H1 (cell line): ENCODE measurements around the gene KIF13A. TPM values are rescaled to one million over a fixed set of nuclear protein-coding genes. Genes with fewer than 3 reads are reported as not detected.

Source experiments
- HDAC2 ChIP-seq, 2 experiments: fragments of 300-600 bp in 1 of 2; sonication (generic) in 1 of 2; IDR thresholded peaks; 2 replicates each; pipeline ENCODE4 v1.6.1; 2011 to 2012; ENCODE audit warnings: low read depth in 2 of 2, low read length in 2 of 2, mild to moderate bottlenecking in 2 of 2, moderate library complexity in 2 of 2, borderline replicate concordance in 1 of 2, inconsistent platforms in 1 of 2
- HDAC6 ChIP-seq: IDR thresholded peaks from one replicate; pipeline ENCODE4 v1.7.1; 2012; ENCODE audit warnings: low read depth, mild to moderate bottlenecking, inconsistent platforms, low read length, moderate library complexity
- KDM5A ChIP-seq: fragments of 200-600 bp; IDR thresholded peaks from 2 replicates; pipeline ENCODE4 v1.7.1; 2012; ENCODE audit warnings: mild to moderate bottlenecking, low read length, inconsistent platforms, mixed read lengths
- MAFK ChIP-seq: IDR thresholded peaks from 2 replicates; pipeline ENCODE4 v1.6.1; 2012; ENCODE audit warnings: low read depth, mild to moderate bottlenecking, improper control_type of control experiment, low read length
- POLR2AphosphoS5 ChIP-seq: IDR thresholded peaks from 2 replicates; pipeline ENCODE4 v1.6.1; 2011; ENCODE audit warnings: low read depth, low read length
- RNF2 ChIP-seq: fragments of 200-900, 300-1000 bp; sonication (generic); IDR thresholded peaks from 2 replicates; pipeline ENCODE4 v1.7.1; 2016; ENCODE audit warnings: borderline replicate concordance, low read depth, mild to moderate bottlenecking, antibody characterized with exemption, low read length; ENCODE audit not compliant: poor library complexity, severe bottlenecking; ENCODE audit errors: missing control alignments
- SP1 ChIP-seq: IDR thresholded peaks from 2 replicates; pipeline ENCODE4 v1.6.1; 2011; ENCODE audit warnings: low read depth, low read length
- TAF1 ChIP-seq: IDR thresholded peaks from 2 replicates; pipeline ENCODE4 v1.6.1; 2011; ENCODE audit warnings: mild to moderate bottlenecking, low read depth, low read length
- TCF12 ChIP-seq: IDR thresholded peaks from 2 replicates; pipeline ENCODE4 v1.6.1; 2011; ENCODE audit warnings: low read depth, mild to moderate bottlenecking, low read length
- polyA plus RNA-seq, 7 experiments: library from polyadenylated mRNA; depleted of rRNA in 3 of 7; stranded (reverse) in 5 of 7; unstranded in 2 of 7; fragments of >200 nt in 5 of 7; fragments of 200-250 nt in 2 of 7; gene quantifications; 1 replicate in 5 of 7; 2 replicates in 1 of 7; 4 replicates in 1 of 7; pipeline versions ENCODE4 v1.2.1 to v1.2.3, GENCODE V29; 2011 to 2013; ENCODE audit warnings: missing spikeins in 2 of 7, mixed read lengths in 2 of 7
- total RNA-seq: library from RNA; stranded (reverse); fragmentation: NEBNext Ultra II Directional; extraction: Animal tissue kit (Norgen Biotek cat#: 25700); gene quantifications from 2 replicates; pipeline ENCODE4 v1.2.1, GENCODE V29; 2021
- TF ChIP-seq, protein P1 (sequence below): IDR thresholded peaks from 2 replicates; pipeline ENCODE4 v1.6.1; 2011; ENCODE audit warnings: low read length, improper control_type of control experiment
- TF ChIP-seq, protein P2 (sequence below): IDR thresholded peaks from 2 replicates; pipeline ENCODE4 v1.6.1; 2012; ENCODE audit warnings: inconsistent platforms

The KIF13A gene
- total and polyA plus RNA-seq, 2 of the 8 experiments (the other 6 are each of a cell fraction or from before 2014, with no cell fraction given) = 14.7 to 40.8 TPM

GRCh38 chr6:17879184-17879583, 108.3 kb downstream of the KIF13A start (continued):
- TF ChIP-seq, protein P1, sequence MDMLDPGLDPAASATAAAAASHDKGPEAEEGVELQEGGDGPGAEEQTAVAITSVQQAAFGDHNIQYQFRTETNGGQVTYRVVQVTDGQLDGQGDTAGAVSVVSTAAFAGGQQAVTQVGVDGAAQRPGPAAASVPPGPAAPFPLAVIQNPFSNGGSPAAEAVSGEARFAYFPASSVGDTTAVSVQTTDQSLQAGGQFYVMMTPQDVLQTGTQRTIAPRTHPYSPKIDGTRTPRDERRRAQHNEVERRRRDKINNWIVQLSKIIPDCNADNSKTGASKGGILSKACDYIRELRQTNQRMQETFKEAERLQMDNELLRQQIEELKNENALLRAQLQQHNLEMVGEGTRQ = no peak
- TF ChIP-seq POLR2AphosphoS5 = no peak
- no peak for TF ChIP-seq RNF2
- no peak for TF ChIP-seq HDAC6
- TF ChIP-seq TAF1 = no peak
- TF ChIP-seq, protein P2, sequence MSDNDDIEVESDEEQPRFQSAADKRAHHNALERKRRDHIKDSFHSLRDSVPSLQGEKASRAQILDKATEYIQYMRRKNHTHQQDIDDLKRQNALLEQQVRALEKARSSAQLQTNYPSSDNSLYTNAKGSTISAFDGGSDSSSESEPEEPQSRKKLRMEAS = no peak
- no peak for TF ChIP-seq HDAC2 (IDR thresholded peaks at IDR 0.05; ENCODE audit: borderline replicate concordance in 1 of 2, low read depth in 2 of 2, low read length in 2 of 2)
- TF ChIP-seq TCF12 = no peak
- TF ChIP-seq SP1 = no peak
- TF ChIP-seq KDM5A = no peak
- no peak for TF ChIP-seq MAFK
- TF ChIP-seq, all 59 proteins: peak for 0
